GM19467 (cell line): ENCODE data around the gene SFPQ.
"Not testable (repeated sequence)": the region's sequence is repeated elsewhere in the genome, so short reads cannot be mapped to it uniquely, and the experiment has no call there.

Source experiments
- ATAC-seq: cut with Tn5 transposase; IDR thresholded peaks from one replicate; pipeline ENCODE4 v1.9.1; 2021; ENCODE audit warnings: mild to moderate bottlenecking, moderate library complexity; ENCODE audit not compliant: unreplicated experiment

SFPQ gene

DNA sequence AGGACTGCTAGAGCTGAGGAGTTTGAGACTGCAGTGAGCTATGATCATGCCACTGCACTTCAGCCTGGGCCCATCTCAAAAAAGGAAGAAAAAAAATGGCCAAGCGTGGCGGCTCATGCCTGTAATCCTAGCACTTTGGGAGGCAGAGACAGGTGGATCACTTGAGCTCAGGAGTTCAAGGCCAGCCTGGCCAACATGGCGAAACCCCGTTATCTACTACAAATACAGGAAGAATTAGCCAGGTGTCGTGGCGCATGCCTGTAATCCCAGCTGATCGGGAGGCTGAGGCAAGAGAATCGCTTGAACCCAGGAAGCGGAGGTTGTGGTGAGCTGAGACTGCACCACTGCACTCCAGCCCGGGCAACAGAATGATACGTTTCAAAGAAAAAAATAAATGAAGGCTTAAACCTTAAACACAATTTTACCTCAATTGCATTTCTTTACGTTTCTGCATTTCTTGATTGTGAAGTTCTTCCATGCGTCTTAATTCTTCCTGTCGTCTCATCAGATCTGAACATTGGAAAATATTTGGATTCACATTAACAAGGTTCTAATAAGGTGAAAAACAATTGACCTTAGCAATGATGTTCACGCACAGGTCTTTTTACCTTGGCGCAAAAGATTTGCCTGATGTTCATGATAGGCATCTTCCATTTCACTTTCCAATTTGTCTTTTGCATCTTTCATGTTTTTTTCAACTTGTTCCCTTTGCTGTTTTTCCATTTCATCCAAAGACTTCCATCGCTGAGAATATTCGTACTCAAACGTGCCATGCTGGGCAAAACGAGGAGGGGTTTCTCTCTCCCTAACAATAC lies 4.2 kb downstream of the SFPQ start:
- ATAC-seq = no peak

GRCh38 chr1:35187816-35188342 lies 5.1 kb downstream of the SFPQ start:
- no peak for ATAC-seq

DNA sequence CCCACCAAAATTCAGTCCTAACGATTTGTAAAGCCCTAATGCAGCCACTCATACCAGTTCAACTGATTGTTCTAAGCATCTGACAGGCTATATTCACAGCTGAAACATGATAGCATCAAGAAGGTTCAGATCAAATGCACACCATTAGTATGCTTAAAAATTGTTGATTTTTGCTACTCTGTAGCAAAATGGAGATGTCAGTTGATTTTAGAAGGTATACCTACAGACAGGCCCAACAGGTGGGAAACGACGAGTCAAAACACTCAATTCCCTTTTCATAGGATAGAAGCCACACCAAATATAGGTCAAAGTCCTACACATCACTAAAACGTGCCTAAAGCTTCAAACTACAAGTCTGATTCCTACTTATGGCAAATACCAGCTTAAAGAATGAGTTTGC lies 6.7 kb downstream of the SFPQ start:
- no peak for ATAC-seq

DNA sequence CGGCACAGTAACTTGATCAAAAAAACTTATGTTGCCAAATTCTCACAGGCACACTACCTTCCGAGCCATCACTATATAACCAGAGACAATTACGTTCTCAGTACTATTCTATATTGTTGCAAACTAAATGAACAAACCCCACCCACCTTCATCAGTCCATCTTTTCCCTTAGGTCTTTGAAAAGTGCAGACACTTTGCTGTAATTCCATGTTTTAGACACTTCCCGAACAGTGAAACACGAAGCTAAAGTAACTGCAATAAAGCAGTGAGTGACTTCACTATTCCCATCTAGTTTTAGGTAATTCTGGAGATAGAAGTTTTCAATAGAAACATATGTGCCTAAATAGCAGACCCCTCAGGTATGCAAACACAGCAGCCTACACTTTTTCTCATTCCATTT lies 7.7 kb downstream of the SFPQ start:
- ATAC-seq = no peak

GRCh38 chr1:35184495-35185199 lies 8.3 kb downstream of the SFPQ start:
- ATAC-seq = no peak

GRCh38 chr1:35181790-35182455 lies 11.0 kb downstream of the SFPQ start:
- ATAC-seq = no peak

- no peak for ATAC-seq
These were observed 12.1 kb downstream of the SFPQ start for GRCh38 chr1:35180776-35181374.

DNA sequence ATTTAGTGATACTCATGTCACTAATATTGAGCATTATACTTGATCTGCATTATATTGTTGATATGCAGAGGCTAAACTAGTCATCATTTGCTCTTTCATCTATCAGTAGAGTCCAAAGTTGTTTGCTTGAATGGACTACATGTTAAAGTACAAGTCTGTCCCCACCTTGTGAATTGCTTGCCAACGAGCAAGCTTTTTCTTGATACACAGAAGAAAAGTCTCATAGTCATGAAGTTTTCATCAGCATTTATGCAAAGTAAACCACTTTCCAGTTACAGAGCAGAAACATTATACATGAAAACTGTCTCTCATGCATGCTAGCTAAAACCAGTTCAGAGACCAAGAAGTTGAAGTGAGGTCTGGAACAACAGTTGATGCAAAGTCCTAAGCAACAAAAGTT lies 13.0 kb downstream of the SFPQ start:
- ATAC-seq = no peak

DNA sequence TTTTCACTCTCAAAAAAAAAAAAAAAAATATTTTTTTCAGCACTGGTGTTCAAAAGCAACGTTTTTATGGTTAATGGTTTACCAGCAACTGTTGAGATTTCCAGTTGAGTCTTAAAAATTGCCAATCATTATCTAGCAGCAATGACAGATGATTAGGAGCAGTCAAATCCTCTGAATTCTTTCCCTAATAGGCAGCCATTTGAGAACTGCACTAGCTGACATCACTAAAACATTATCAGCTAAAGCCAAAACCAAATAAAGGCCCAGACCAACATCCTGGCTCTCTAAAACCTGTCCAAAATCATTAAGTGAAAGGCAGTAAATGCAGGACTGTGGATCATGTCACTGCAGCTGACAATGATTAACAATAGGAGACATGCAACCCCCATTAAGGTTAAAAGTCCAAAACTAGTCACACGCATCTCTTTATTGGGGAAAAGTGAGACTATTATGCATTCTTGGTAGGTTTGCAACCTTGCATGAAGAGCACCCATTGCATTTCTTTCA lies 14.0 kb downstream of the SFPQ start:
- no peak for ATAC-seq

- no peak for ATAC-seq
These were observed 14.7 kb downstream of the SFPQ start for GRCh38 chr1:35178295-35178695.

DNA sequence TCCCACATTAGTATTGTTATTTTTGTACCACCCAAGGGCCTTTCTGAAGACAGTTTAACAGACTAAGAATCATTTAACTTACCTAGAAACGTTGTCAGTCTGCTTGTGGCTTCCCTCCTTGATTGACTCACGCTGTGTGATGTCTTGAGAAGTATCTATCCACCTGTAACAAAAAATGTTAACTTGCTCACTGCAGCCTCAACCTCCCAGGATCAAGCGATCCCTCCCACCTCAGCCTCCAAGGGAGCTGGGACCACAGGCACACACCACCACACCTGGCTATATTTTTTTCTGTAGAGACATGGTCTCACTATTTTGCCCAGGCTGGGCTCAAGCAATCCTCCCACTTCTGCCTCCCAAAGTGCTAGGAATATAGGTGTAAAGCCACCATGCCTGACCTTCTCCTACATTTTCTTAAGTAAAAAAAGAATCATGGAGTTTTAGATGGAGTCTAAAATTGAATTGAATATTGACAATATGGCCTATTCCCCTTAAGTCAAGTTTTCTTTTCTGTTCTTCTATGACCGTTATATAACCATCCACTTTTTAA lies 15.6 kb downstream of the SFPQ start:
- no peak for ATAC-seq

DNA sequence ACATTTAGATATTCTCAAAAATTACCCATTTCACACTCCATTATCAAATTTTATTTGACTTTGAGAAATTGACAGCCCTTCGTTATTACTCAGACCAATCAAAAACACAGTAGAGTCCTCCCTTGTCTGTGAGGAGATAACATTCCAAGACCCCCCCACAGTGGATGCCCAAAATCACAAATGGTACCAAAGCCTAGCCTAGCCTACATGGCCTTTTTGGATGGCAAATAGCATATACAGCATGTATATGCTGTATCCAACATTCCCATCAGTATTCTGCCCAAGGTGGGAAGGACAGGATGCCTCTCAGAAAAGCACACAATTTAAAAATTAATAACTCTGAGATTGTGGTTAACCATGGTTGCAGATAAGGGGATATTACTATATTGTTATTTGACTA lies 17.3 kb downstream of the SFPQ start:
- ATAC-seq = no peak

DNA sequence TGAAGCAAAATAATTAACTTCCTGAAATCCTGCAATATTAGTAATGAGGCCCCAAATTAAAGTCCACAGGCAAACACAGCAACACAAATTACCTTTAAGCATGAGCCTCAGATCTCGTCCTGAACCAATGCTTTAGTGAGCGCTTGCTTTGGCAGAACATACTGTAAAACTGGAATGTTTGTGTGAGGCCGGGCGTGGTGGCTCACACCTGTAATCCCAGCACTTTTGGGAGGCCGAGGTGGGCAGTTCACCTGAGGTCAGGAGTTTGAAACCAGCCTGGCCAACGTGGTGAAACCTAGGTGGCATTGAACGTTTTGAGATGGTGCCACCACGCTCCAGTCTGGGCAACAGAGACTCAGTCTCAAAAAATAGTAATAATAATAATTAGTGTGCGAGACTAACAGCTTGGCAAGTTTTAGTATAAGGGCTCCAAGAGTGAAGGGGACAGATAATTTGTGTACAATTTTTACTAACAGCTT lies 17.8 kb downstream of the SFPQ start:
- no peak for ATAC-seq

GRCh38 chr1:35173909-35174540 lies 18.9 kb downstream of the SFPQ start:
- no peak for ATAC-seq

- ATAC-seq = no peak
These were observed 19.5 kb downstream of the SFPQ start for GRCh38 chr1:35173491-35173890.

DNA sequence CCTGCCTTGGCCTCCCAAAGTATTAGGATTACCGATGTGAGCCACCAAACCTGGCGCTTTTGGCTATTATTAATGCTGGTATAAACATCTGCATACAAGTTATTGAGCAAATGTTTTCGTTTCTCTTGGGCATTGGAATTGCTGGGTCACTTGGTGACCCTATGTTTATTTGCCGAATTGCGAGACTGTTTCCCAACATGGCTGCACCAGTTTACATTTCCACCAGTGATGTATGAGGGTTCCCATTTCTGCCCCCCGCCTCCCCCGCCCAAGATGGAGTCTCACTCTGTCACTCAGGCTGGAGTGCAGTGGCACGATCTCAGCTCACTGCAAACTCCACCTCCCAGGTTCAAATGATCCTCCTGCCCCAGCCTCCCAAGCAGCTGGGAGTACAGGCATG lies 20.9 kb downstream of the SFPQ start:
- no peak for ATAC-seq

GRCh38 chr1:35171579-35171978 lies 21.4 kb downstream of the SFPQ start:
- no peak for ATAC-seq

GRCh38 chr1:35164893-35165292 lies 28.1 kb downstream of the SFPQ start:
- no peak for ATAC-seq

- no peak for ATAC-seq
These were observed 41.7 kb downstream of the SFPQ start for GRCh38 chr1:35151220-35151619.

GRCh38 chr1:35145892-35146549 lies 46.9 kb downstream of the SFPQ start:
- ATAC-seq = not testable (repeated sequence)
